NCI-H128 (cell line): ENCODE measurements around the gene CUEDC1.

ENCODE experiments used
- DNase-seq: peaks from one replicate; lab custom pipeline; 2025; ENCODE audit not compliant: unreplicated experiment; lab: John Stamatoyannopoulos, UW

Gene CUEDC1, protein sequence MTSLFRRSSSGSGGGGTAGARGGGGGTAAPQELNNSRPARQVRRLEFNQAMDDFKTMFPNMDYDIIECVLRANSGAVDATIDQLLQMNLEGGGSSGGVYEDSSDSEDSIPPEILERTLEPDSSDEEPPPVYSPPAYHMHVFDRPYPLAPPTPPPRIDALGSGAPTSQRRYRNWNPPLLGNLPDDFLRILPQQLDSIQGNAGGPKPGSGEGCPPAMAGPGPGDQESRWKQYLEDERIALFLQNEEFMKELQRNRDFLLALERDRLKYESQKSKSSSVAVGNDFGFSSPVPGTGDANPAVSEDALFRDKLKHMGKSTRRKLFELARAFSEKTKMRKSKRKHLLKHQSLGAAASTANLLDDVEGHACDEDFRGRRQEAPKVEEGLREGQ

DNA sequence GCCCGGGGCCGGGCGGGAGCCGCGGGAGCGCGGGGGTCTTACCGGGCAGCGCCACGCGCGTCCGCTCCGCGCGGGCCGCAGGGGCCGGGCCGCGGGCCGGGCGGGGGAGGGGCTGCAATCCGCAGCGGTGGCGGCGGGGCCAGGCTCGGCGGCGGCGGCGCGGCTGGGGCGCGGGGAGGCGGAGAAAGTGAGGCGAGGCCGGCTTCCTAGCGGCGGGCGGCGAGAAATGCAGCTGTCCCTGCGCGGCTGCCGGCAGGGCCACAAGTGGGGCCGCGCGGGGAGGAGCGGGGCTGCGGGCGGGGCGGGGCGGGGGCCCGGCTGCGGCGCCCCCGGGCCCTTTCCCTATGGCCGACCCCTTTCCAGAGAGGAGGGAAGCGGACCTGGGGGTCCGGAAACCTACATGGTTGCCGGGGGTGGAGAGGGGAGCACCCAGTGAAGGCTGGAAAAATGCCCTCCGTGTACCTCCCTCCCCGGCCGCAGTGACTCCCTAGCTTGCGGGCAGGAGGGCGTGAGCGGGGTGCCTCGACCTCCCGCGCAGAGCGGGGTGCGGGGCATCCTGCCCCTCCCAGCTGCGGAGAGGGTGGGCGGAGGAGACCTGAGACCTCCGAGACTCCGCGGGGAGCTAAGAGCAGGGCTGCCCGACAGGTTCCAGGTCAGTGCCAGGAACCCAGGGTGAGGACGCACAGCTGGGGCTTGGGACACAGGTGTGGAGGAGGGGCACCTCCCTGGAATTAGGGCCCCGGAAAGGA lies at the start of gene CUEDC1:
Gene CUEDC1 (minus strand): TSS at position 230 of the 749 bp plus-strand sequence. CDS start 69,848 bp downstream, outside the sequence.
- DNase-seq = no peak

DNA sequence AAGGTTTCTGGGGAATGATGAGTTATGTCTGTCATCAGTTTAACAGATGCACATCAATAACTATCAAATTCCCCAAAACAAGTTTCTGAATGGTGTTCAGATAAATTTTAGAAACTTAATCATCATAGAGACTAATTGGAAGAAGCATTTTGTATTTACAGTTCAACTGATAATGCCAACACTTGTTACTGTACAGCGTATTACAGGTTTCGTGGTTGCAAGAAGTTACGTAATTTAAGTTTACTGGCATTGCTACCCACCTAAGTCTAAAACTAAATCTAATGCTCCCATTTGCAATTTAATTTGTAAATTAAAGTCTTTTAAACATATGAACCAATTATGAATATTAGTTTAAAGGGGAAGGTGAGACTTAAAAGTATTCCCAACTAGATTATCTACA lies 48.8 kb upstream of the CUEDC1 start:
- DNase-seq = no peak

- no peak for DNase-seq
These were observed 47.8 kb upstream of the CUEDC1 start for GRCh38 chr17:58002973-58003372.

GRCh38 chr17:58002154-58002948 lies 47.1 kb upstream of the CUEDC1 start:
- DNase-seq = no peak

- DNase-seq = no peak
These were observed 46.4 kb upstream of the CUEDC1 start for GRCh38 chr17:58001461-58002124.

DNA sequence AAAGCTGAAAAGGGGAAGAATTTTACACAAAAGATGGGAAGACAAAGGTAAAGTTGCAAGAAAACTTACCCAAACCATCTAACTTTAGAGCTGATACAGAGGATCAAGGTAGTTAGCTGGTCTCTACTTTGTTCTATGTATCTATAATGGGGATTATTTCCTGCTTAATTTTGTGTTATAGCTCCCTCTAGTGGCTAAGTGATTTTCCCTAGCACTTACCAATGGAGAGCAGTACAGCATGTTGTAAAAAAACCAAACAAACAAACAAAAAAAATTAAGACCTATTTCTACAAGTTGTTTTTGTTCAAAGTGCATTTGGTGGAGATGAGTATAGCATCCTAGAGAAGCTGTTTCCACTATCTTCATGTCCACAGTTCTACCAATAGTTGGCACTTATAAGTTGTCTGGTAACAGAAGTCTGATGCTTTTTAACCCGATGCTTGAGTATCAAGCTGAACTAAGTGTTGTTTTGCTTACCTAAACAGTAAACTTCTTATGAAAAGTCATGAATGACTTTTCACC lies 44.3 kb upstream of the CUEDC1 start:
- DNase-seq = peak; percentile 52

- DNase-seq = no peak
These were observed 43.8 kb upstream of the CUEDC1 start for GRCh38 chr17:57999010-57999495.

DNA sequence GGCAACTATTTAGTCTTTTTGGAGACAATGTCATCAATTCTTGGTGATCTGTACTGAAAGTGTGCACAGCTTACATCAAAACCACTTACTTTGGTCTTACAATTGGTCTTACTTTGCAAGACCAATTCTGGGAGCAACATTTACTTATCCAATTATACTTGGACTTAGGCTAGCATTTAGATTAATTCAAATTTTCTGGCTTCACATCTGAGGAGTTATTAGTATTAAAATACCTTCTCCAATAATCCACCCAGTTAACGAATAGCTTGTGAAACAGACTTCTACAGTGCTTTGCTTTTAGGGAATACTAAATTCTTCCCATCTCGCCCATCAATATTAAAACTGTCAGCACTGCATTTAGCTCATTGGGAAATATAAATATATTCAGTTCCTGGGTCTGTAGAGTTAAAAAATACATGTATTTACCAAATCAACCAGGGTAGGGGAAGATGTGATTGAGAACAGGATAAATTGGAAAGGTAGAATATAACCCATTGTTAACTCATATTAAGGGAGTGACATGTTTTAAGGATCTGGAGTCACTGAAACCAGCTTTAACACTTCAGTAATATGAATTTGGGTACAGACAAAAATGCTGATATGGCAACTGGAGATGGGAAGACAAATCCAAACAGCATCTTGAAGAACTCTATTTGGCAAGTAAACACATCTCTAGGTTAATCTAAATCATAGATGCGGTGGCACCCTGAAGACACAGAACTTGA lies 42.0 kb upstream of the CUEDC1 start:
- no peak for DNase-seq

GRCh38 chr17:57995076-57995956 lies 40.1 kb upstream of the CUEDC1 start:
- no peak for DNase-seq

- no peak for DNase-seq
These were observed 39.2 kb upstream of the CUEDC1 start for GRCh38 chr17:57994436-57994835.

GRCh38 chr17:57993471-57994365 lies 38.5 kb upstream of the CUEDC1 start:
- no peak for DNase-seq

GRCh38 chr17:57991537-57991936 lies 36.3 kb upstream of the CUEDC1 start:
- DNase-seq = no peak

- no peak for DNase-seq
These were observed 34.8 kb upstream of the CUEDC1 start for GRCh38 chr17:57990037-57990436.

DNA sequence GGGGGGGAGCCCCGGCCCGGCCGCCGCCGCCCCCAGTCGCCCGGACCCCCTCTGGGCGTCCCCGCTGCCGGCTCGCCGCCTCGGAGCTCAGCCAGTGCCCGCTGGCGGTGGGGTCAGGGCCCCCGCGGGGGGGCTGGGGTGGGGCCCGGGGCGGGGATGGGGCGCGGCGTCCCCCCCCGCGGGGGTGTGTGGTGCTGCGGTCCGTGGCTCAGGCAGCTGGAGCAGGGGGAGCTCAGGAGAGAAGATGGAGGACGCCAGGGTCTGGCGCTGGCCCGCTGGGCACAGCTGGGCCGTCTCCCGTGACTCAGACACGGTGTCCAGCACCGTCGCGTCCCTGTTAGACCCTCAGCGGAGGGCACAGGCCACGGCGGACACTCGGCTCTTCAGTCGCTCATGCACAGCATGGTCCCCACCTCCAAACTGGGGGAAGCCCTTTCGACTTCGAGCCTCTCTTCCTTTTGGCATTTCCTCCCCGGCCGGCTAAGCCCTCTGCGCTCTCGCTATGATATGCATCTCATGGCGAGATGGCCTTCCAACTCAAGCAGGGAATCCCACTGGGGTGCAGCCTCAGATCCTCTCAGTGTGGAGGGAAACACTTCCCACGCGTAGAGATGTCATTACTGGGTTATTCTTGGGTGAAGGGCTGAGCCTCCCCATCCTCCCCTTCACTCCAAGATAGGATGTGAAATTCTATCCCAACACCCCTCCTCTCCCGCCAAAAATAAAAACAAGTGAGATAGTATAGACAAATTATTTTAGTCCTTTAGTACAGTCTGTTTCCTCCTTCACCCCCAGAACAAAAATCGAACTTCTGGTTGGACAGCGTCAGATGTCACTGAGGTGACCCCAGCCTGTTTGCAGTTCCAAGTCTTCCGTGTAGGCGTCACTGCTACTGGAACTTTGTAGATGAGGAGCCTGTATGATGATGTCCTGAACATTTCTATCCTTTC lies 33.4 kb upstream of the CUEDC1 start:
- DNase-seq = no peak

DNA sequence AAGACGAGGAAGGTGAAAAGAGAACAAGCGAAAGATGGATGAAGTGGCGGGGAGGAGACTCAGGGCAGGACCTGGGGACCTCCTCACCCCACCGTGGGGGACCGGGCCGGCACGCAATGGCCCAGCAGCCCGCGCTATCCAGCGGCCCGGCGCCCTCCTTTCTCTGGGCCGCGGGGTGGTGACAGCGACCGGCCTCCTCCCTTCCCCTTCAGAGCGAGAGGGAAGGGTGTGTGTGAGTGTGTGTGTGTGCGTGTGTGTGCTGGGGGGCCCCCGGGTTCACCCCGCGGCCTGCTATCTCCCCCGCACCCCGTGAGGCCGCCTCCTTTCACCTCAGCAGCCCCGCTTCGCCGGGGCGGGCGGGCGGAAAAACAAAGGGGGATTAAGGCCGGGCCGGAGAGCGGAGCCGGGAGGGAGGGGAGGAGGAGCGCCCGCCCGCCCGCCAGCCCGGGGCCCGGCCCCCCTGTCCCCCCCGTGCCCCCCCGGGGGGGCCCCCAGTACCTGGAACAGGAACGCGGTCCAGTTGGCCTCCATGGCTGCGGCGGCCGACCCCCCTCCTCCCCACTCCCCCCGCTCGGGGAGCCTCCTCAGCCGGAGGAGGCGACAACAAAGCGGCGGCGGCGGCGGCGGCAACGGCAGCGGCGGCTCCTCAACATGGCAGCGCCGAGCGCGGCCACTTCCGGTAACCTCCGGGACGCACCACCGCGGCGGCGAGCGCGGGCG lies 32.5 kb upstream of the CUEDC1 start, which contains the start of gene VEZF1:
Gene VEZF1 (minus strand): TSS at position 674 of the 720 bp plus-strand sequence. CDS start 143 bp downstream, at position 531.
- no peak for DNase-seq
